Measurements from ENCODE around the gene BAHCC1. TPM values are rescaled to one million over a fixed set of nuclear protein-coding genes. Genes with fewer than 3 reads are reported as not detected.

BAHCC1 gene
- total and polyA plus RNA-seq, 2 donors (not counting 3 experiments of a cell fraction or from before 2014, with no cell fraction given) = 4.7 to 11.6 TPM

DNA sequence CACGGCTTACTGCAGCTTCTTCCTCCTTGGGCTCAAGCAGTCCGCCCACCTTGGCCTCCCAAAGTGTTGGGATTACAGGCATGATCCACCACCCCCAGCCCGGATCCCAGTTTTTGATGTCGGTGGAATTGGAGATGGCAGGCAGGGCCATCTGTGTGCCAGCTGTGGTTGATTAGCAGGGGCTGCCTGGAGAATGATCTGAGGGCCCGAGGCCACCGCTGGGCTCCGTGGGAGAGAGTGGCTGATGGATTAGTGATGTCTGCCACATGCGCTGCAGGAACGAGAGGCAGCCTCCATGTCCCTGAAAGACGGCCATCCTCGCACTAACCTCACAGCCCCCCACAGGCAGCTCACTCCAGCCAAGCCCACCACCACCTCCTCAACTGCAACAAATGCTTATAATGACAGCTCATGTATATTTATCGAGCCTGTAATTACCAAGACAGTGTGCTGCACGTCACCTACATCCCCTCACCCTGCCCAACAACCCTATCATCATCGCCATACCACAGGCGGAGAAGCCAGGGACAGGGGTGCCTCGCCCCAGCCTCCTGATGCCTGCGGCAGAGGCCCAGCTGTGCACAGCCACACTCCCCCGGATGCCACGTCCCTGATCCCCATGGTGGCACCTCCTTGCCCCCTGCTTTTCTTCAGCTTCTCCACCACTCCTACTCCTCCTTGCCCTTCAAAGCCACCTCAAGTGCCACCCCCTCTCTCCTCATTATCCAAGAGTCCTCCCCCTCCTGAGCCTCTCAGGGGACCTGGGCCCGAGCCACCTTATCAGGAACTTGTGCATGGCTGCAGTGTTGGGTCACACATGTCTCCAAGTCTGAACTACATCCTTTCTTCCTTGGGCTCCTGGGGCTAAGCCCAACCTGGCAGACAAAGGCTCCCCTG is 84.2 kb downstream of the BAHCC1 start:
- POLR2A ChIA-PET = interaction anchor here (1.3 kb wide), 1 partner anchor 84 kb away, joined by 3 read pairs; the partner anchor contains the start of gene BAHCC1
- dilution Hi-C loops (cut with MboI; ENCODE audit: extremely low pct_ligation_motif_present, low sequenced_read_pairs) = no loop called here
- Histone ChIP-seq H3K27ac (ENCODE audit: insufficient read depth, low read depth, low read length) (no peak overlapping the region), H3K4me3 (replicated peaks in 1 of 3; ENCODE audit: insufficient read depth in 1 of 3, low read depth in 1 of 3, low read length in 3 of 3) (no peak overlapping the region), H3K4me1 (ENCODE audit: control insufficient read depth, extremely low read depth, insufficient read depth, low read length) (peaks cover 6% of the 10 kb centered on the region), H4K20me1 (replicated peaks; ENCODE audit: control insufficient read depth, extremely low read depth, insufficient read depth, low read length) (no peaks in the 10 kb centered on the region), H3K79me2 (ENCODE audit: control insufficient read depth, insufficient read depth, low read length) (no peaks in the 10 kb centered on the region), H3K9me1 (replicated peaks; ENCODE audit: control insufficient read depth, extremely low read depth, insufficient read depth, low read length) (no peaks in the 10 kb centered on the region), H3K36me3 (ENCODE audit: control insufficient read depth in 2 of 2, extremely low read depth in 1 of 2, insufficient read depth in 2 of 2, low read length in 2 of 2) (no peaks in the 10 kb centered on the region), H3K27me3 (ENCODE audit: control insufficient read depth in 2 of 2, insufficient read depth in 2 of 2, low read length in 2 of 2) (peaks cover 0 to 1% of the 10 kb centered on the region in 2 experiments), H3K4me2 (ENCODE audit: insufficient read depth, low read length) (no peak overlapping the region), H3K9ac (replicated peaks; ENCODE audit: extremely low read depth, insufficient read depth, low read length) (no peak overlapping the region), H3K9me3 (replicated peaks; ENCODE audit: control insufficient read depth, insufficient read depth, low read length) (no peaks in the 10 kb centered on the region), H2AFZ (ENCODE audit: low read depth, low read length) (no peak overlapping the region)
- DNase-seq (ENCODE audit: low read depth, low spot score) = no peak
- FAIRE-seq = no peak
- BruUV-seq (replicated peaks) = no TSS peak
- no peak for TF ChIP-seq EZH2 (IDR thresholded peaks at IDR 0.05; ENCODE audit: borderline replicate concordance, low read depth, low read length, severe bottlenecking)
- TF ChIP-seq GATA2 (IDR thresholded peaks at IDR 0.05; ENCODE audit: insufficient read depth, insufficient read length, low read depth, low read length) = no peak
- TF ChIP-seq CTCF (IDR thresholded peaks at IDR 0.05; ENCODE audit: extremely low read depth in 1 of 2, insufficient read depth in 1 of 2, low read depth in 1 of 2, low read length in 2 of 2) = no peak
- TF ChIP-seq MYC (IDR thresholded peaks at IDR 0.05; ENCODE audit: low read depth, low read length) = no peak
- no peak for TF ChIP-seq JUN (IDR thresholded peaks at IDR 0.05; ENCODE audit: borderline replicate concordance, insufficient read depth, insufficient read length, low read depth)
- TF ChIP-seq POLR2A (IDR thresholded peaks at IDR 0.05; ENCODE audit: low read depth, low read length) = no peak
- no peak for TF ChIP-seq FOS (IDR thresholded peaks at IDR 0.05; ENCODE audit: borderline replicate concordance, insufficient read depth, low read length)
- no peak for TF ChIP-seq MAX (IDR thresholded peaks at IDR 0.05; ENCODE audit: insufficient read depth, insufficient read length)
- CTCF ChIA-PET = interaction anchor here (0.9 kb wide), 1 partner anchor 187 kb away, joined by 3 read pairs; no protein-coding TSS in a partner anchor
- intact Hi-C loops (cut with micrococcal nuclease) = loop anchor here (5.0 kb wide), 1 partner anchor 37 kb away; no protein-coding TSS in a partner anchor

Data from endothelial cell of umbilical vein (primary cell).